Prostate gland (tissue), 2 donors: ENCODE measurements around the gene DAD1.
"Not testable (repeated sequence)": the region's sequence is repeated elsewhere in the genome, so short reads cannot be mapped to it uniquely, and the experiment has no call there.

ENCODE experiments used
- CTCF ChIP-seq, 4 experiments: fragments of 200-600 bp in 2 of 4; fragments of 450-650 bp in 2 of 4; sonication (generic) in 2 of 4; IDR thresholded peaks; 1 replicate in 3 of 4; 2 replicates in 1 of 4; pipeline ENCODE4 v1.5.1; 2016 to 2019; ENCODE audit warnings: antibody characterized with exemption in 4 of 4, mild to moderate bottlenecking in 2 of 4, moderate library complexity in 2 of 4
- POLR2AphosphoS5 ChIP-seq: sonication (generic); formaldehyde crosslinking; IDR thresholded peaks from one replicate; pipeline ENCODE4 v1.6.1; 2017; ENCODE audit warnings: antibody characterized with exemption

DNA sequence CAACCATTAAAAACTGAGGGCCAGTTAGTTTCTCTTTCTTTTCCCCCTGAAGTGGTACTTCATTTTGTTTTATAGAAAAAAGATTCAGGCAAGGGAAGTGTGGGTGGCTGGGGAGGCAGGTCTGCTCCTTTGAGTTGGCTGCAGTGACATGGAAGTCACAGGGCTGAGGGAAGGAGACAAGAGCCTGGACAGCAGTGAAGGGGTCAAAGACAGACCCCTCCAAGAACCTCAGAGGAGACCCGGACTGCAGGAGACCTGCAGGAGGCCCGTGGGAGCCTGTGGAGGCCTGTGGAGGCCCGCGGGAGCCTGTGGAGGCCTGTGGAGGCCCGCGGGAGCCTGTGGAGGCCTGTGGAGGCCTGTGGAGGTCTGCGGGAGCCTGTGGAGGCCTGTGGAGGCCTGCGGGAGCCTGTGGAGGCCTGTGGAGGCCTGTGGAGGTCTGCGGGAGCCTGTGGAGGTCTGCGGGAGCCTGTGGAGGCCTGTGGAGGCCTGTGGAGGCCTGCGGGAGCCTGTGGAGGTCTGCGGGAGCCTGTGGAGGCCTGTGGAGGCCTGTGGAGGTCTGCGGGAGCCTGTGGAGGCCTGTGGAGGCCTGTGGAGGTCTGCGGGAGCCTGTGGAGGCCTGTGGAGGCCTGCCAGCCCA, 35.0 kb downstream of the DAD1 start:
- TF ChIP-seq CTCF (IDR thresholded peaks at IDR 0.05); POLR2AphosphoS5: not testable (repeated sequence)
